ENCODE measurements around the gene EXD3. TPM values are rescaled to one million over a fixed set of nuclear protein-coding genes. Genes with fewer than 3 reads are reported as not detected.

Gene EXD3
- total and polyA plus RNA-seq, 9 of the 15 experiments (the other 6 are each of a cell fraction or from before 2014, with no cell fraction given), result 0.29 to 12.5 (median 3.9) TPM

DNA sequence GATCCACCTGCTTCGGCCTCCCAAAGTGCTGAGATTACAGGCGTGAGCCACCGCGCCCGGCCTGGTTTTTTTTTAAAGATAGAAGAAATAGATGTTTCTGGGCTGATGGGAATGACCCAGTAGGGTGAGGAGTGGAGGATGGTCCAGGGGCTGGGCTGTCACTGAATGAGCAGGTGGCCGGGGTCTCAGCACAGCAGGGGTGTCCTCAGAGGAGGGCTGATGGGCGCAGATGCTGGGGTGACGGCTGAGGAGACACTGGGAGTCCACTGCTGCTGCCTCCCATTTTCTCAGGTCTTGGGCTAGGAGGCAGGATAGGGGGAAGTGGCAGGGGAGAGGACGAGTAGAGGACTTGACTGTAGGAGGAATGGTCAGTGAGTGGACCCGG, 147.8 kb downstream of the EXD3 start (continued):
- no peak for TF ChIP-seq U2AF2 (optimal IDR thresholded peaks at IDR 0.05; ENCODE audit: low read depth, low read length)
- no peak for TF ChIP-seq SIX5 (IDR thresholded peaks at IDR 0.05; ENCODE audit: borderline replicate concordance in 1 of 2, insufficient read depth in 1 of 2, low read depth in 1 of 2, low read length in 2 of 2)
- no peak for TF ChIP-seq ZBTB7A (IDR thresholded peaks at IDR 0.05; ENCODE audit: borderline replicate concordance, control insufficient read depth, low read depth, low read length)
- TF ChIP-seq, protein P1, sequence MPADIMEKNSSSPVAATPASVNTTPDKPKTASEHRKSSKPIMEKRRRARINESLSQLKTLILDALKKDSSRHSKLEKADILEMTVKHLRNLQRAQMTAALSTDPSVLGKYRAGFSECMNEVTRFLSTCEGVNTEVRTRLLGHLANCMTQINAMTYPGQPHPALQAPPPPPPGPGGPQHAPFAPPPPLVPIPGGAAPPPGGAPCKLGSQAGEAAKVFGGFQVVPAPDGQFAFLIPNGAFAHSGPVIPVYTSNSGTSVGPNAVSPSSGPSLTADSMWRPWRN (IDR thresholded peaks at IDR 0.05; ENCODE audit: low read depth), result no peak
- TF ChIP-seq SAP30 (IDR thresholded peaks at IDR 0.05; ENCODE audit: borderline replicate concordance, insufficient read depth, low read depth, low read length, poor library complexity, severe bottlenecking), result no peak

DNA sequence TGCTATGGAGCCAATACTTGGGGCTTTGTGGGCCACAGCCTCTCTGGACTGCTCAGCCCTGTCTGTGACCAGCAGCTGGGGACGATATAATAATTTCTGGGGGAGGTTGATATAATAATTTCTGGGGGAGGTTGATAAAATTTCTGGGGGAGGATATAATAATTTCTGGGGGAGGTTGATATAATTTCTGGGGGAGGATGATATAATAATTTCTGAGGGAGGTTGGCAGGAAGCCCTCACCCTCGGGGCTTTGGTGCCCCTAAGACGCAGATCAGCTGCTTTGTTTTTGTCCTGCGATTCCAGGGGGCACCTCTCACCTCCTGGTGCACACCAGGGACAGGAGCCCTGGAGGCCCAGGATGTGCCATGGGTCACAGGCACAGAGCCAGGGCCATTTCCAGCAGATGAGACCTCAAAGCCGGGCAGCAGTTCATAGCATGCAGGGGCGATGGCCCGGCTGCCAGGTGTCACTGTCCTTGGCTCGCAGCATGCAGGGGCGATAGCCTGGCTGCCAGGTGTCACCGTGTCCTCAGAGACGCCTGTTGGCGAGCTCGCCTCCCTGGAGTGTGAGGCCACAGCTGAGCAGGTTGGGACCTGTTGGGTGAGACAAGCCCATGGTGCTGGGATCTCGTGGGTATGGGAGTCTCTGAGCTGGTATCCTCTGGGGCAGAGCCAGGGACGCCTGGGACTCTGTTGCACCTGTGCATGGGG, 149.2 kb downstream of the EXD3 start:
- no peak overlapping the region for H3K27ac ChIP-seq (ENCODE audit: extremely low read depth, low read depth, low read length)
- H3K4me1 ChIP-seq (replicated peaks in 1 of 2; ENCODE audit: control insufficient read depth in 2 of 2, insufficient read depth in 2 of 2, low read length in 2 of 2), result peaks cover 27 to 87% of the 10 kb centered on the region in 2 experiments

More for the DNA sequence above, 149.2 kb downstream of the EXD3 start:
- DNase-seq (ENCODE audit: extremely low read depth in 1 of 4, low spot score in 3 of 4) (peak in 2 of 4 experiments; percentile 59 to 62), FAIRE-seq (no peak), ATAC-seq (no peak)
- Histone ChIP-seq H3K4me3 (no peak overlapping the region), H3K4me2 (ENCODE audit: insufficient read depth, low read length) (no peak overlapping the region), H3K27me3 (ENCODE audit: control insufficient read depth in 2 of 2, insufficient read depth in 2 of 2, low read length in 2 of 2) (no peaks in the 10 kb centered on the region), H3K9me3 (replicated peaks; ENCODE audit: control insufficient read depth, insufficient read depth, low read depth, low read length) (no peaks in the 10 kb centered on the region), H4K20me1 (replicated peaks; ENCODE audit: control insufficient read depth, insufficient read depth, low read length) (no peaks in the 10 kb centered on the region), H3K36me3 (ENCODE audit: control insufficient read depth, insufficient read depth, low read length) (peaks cover 50% of the 10 kb centered on the region), H2AFZ (ENCODE audit: low read depth, low read length) (no peak overlapping the region), H3K9ac (ENCODE audit: insufficient read depth in 1 of 2, low read depth in 2 of 2, low read length in 2 of 2) (peak overlapping the region in 1 of 2 experiments; percentile 88; a peak in 2 of 4 replicates), H3K9me1 (ENCODE audit: control insufficient read depth, insufficient read depth, low read length) (no peaks in the 10 kb centered on the region), H3K79me2 (ENCODE audit: control insufficient read depth, insufficient read depth, low read length) (peaks cover 23% of the 10 kb centered on the region)
- BruUV-seq (replicated peaks), result no TSS peak
- TF ChIP-seq RBFOX2 (IDR thresholded peaks at IDR 0.05; ENCODE audit: low read depth, low read length), result peak; percentile 55
- peak; percentile 60 for TF ChIP-seq POLR2G (IDR thresholded peaks at IDR 0.05; ENCODE audit: low read depth, low read length)
- no peak for TF ChIP-seq FOXM1 (IDR thresholded peaks at IDR 0.05; ENCODE audit: low read depth)
- 0 out of 2 replicates have a peak, but pooled peaks have one; percentile 36 for TF ChIP-seq FOXM1 (CRISPR knock-in tag; IDR thresholded peaks at IDR 0.05; ENCODE audit: low read depth)
- TF ChIP-seq, protein P2, sequence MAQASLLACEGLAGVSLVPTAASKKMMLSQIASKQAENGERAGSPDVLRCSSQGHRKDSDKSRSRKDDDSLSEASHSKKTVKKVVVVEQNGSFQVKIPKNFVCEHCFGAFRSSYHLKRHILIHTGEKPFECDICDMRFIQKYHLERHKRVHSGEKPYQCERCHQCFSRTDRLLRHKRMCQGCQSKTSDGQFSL (CRISPR knock-in tag; IDR thresholded peaks at IDR 0.05), result no peak
- TF ChIP-seq, protein P2 (tag; IDR thresholded peaks at IDR 0.05), result no peak
- intact Hi-C loops (cut with micrococcal nuclease), result no loop called here
- ChIA-PET POLR2A (interaction anchor here (0.6 to 1.3 kb wide), 8 partner anchors 9 to 388 kb away, joined by 3 to 6 read pairs (median 3); partner anchors contain the start of gene TRAF2), CTCF (ENCODE audit: low intra/inter-chr PET ratio) (no interaction called here)
- in situ Hi-C loops (cut with MboI), result no loop called here
- WGBS (ENCODE audit: insufficient coverage, low coverage, missing lambda C conversion rate), result 79% methylated on average over 14 of the region's 15 CpGs
